ENCODE measurements around the gene CNIH3. TPM values are rescaled to one million over a fixed set of nuclear protein-coding genes. Genes with fewer than 3 reads are reported as not detected.

CNIH3 gene
- total RNA-seq, 1 experiment from 2014 or later = 29.1 TPM

DNA sequence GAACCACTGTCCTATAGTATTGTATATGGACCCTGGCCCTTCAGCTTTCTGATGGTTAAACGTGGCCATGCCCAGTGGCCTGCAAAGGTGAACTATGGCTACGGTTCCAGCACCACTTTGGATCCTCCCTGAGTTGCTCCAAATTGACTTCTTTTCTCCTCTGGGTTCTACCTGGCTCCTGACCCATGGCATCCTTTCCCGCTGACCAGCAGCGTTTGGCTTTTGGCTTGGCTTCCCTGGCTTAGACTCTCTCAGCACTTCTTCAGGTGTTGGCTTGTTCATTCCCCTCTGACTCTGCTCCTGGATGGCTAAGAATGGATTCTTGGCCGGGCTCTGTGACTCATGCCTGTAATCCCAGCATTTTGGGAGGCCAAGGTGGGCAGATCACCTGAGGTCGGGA, 152.9 kb downstream of the CNIH3 start:
- no peak for DNase-seq (ENCODE audit: low read depth)

DNA sequence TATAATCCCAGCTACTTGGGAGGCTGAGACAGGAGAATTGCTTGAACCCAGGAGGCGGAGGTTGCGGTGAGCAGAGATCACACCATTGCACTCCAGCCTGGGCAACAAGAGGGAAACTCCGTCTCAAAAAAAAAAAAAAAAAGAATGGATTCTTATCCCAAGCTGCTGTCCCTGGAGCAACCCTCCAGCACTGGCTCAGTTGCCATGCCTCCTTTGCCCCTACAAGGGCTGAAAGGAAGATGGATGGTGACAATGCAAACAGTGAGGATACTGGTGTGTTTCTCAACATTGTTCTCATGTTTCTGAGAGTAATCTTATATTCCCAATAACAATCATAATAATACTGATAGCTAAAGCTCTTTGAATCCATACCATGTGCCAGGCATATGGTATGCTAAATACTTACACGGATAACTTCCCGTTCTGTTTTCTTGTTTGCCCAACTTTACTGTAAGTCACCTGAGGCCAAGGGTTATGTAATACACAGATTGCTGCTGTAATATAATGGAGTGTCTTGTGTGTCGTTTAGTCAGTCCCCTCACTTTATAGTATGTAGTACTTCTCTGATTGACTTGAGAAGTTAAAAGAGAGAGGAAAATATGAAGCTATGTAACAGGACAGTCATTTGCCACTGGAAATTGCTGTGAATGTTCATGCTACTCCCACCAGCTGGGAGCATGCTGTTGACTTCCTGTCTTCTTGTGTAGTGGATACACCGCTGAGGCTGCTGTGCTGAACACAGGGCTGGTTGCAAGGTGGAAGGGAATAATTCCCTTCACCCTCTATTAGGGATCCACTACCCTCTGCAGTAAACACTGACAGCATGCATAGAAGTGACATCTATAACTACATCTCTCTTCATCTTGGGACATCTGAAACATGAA, 153.6 kb downstream of the CNIH3 start:
- DNase-seq (ENCODE audit: low read depth) = no peak

DNA sequence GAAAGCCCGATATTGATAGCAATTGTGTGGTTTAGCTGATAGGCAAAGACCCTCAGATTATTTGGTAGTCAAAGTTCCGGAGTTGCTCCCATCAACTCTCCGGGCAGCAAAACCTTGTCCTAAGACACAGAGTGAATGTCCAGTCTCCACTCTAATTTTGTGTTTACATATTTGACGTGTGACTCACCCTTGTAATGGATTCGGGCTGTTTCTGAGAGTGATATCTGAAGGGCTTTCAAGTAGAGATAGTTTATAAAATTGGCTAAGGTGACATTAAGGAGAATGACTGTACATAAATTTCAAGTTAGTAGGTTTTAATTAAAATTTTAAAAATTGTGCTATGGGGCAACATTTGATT, 154.2 kb downstream of the CNIH3 start:
- DNase-seq (ENCODE audit: low read depth) = peak; percentile 63

DNA sequence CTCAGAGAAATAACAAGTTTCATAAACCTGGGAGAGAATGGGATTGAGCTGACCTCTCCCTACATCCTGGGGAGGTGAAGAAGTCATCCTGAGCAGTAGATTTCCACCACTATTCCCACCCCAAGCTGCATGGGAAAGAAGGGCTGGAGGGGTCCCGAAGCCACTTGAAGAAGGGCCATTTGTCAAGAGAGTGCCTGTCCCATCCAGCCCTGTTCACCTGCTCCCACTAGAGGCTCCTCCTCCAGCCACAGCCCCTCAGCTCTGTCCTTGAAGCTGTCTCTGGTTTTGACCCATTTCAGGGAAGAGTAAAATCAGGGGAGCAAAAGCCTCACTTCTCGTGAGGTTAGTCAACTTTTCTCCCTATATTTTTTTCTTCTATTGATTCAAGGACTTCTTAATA, 157.5 kb downstream of the CNIH3 start:
- no peak for DNase-seq (ENCODE audit: low read depth)

DNA sequence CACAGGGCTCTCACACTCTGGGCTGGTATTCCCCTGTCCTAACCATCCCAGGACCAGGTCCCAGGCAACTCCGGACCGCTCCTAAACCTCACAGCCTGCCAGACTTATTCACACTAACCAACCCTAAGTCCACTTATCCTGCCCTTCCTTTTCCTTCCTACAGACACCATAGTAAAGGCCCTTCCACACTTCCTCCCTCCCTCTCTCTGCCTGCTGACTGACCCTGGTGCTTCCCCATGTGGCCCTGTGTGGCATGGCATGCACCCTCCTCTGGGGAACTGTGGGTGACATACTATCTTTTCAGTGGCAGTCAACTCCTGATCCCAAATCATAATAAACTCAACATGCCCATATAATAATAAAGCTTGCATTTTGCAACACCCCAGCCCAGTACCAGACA, 158.3 kb downstream of the CNIH3 start:
- no peak for DNase-seq (ENCODE audit: low read depth)

DNA sequence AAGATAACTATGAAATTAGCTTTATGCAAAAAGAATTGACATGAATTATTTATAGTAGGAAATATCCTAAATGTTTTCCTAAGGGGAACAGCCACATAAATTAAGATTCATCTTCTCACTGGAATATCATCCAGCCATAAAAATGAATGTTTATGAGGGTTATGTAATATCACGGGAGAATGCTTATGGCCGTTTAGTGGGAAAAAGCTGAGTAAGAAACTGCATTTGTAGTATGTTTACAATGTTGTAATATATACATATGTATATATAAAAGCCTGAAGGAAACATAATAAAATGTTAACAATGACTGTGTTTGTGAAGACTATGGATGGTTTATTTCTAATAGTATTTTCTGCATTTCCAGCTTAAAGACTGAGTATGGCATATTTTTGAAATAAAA, 161.1 kb downstream of the CNIH3 start:
- DNase-seq (ENCODE audit: low read depth) = no peak

DNA sequence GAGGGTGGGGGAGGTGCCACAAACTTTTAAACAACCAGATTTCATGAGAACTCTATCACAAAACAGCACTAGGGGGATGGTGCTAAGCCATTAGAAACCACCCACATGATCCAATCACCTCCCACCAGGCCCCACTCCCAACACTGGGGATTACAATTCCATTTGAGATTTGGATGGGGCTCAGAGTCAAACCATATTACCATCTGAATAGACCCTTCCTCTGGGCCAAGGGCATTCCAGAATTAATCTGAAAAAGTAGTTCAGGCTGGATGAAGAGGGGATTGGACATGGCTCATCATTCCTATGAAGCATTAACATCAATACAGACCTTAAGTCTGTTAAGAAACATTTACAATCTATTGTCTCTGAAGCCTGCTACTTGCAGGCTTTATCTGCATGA, 163.4 kb downstream of the CNIH3 start:
- DNase-seq (ENCODE audit: low read depth) = no peak

DNA sequence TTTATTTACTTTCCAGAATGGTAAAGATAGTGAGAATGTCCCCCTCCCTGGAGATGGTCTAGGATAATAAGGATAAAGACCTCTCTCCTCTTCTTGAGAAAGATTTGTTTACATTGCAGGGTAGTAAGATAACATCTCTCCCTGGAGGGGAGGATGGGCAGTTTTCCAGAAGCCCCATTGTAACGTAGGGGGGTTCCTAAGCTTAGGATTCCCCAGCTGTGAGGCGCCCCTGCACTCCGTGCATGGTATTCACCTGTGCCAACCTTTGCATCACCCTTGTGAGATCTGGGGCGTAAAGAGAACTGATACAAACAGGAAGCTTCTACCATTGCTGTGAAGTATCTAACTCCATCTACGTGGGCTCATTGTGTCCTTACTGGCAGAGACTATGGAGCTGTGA, 164.6 kb downstream of the CNIH3 start:
- DNase-seq (ENCODE audit: low read depth) = no peak

DNA sequence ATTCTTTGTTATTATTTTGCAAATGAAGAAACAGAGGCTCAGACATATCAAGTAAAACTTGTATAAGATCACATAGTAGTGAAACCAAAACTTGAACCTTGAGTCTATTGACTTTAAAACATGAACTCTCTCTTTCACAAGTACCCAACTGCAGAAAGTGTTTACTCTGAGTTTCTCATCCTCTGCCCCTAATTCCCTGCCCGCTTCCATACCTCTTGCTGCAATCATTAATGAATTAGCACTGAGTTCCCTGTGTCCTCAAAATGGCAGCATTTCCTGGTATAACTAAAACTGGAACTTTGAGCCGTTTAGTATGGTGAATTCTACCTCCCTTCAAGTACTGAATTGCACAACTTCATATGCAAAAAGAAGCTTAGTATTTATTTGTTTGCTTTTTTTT, 165.7 kb downstream of the CNIH3 start:
- no peak for DNase-seq (ENCODE audit: low read depth)

DNA sequence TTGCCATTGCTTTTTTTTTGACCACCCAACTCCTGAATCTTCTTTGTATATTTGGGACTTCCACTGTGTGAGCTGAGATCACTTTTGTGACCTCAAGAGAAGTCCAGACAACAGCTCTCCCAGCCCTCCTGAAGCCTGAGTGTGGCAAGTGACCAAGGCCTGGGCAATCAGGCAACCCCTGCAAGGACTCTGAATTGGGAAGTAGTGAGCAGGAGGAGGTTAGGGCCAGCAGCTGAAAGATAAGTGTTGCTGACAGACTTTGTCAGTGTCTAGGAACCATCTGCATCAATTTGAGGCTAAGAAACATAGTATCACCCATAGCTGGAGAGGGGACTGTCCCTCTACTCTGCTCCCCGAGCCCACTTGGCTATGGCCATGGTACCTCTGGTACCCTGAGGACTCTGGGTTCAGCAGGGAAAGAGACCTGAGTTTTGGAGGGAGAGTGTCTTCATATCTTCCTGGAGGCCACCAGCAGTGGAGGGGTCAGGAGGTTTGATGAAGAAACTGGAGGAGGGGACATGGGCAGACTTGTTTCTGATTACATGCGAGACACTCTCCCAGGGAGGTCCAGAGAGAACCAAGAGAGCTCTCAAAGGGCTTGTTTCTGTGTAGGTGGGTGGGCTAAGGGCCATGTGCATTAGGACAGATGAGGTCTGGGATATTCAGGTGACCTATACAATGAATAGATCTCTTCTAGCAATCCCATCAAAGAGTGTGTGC, 166.3 kb downstream of the CNIH3 start:
- no peak for DNase-seq (ENCODE audit: low read depth)

DNA sequence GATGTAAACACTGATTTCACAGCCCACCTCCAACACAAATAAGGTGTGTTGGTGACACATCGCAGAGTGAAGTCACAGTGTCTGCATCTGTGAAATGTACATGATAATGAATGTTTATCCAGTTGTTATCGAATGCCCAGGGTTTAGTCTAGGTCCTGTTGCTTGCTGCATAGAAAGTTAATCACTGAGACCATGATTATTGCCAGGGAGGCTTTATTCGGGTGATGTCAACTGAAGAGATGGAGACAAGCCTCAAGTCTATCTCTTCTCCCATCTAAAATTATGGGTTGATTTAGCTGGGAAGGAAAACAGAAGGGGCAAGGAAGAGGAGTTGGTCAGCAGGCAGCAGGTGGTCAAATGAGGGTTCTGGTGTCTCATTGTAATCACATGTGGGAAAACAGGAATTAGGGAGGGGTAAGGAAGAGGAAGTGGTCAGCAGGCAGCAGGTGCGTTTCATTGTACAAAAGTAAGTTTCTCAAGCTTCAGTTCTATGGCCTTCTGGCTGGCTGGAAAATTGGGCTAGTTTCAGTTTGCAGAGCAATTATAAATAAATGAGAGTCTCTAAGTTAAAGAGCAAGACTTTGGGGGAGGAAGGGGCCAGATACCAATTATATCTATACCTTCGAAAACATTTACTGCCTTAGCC, 167.0 kb downstream of the CNIH3 start:
- DNase-seq (ENCODE audit: low read depth) = peak; percentile 77

DNA sequence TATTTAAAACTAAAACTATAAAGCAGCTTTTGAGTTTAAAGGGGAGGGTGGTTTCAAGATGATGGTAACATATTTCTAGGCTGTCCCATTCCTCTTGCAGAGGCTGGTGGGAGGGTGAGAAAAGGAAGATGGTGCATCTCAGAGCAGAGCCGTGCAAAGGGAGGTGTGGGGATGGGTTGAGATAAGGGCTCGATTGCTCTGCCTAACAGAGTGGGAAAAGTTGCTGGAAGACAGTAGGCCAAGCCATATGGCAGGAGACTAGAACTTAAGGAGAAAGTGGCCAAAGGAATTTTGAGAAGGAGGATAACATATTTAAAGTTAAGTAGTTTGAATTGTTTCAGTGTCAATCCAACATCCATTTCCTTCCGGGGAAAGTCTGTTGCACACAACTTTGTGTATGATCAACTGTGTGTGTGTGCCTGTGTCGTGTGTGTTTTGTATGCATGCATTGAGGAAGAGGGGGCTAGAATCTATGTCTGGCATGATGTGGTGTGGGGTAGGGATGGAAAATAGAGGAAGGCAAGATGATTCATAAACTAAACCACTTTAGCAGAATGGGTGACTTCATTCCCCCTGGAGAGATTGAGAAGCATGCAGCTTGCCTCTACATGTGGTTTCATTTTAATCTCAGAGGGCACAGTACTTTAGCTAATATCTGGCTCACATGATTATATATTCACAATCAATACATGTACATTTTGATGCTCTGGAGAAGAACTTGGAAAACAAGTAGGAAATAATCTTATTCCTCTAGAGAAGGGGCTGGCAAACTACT, 168.3 kb downstream of the CNIH3 start:
- peak; percentile 74 for DNase-seq (ENCODE audit: low read depth)

DNA sequence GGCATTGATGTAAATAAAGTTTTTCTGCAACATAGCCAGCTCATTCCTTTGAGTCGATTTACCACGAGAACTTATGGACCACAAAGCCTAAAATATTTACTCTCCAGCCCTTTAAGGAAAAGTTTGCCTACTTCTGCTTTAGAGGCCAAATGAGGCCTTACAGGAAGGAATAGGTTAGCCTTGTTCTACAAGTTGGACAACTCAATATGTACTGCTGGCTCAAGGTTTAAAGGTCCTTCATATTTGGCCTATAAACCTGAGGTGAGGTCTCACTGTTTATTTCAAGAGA, 168.9 kb downstream of the CNIH3 start:
- no peak for DNase-seq (ENCODE audit: low read depth)

DNA sequence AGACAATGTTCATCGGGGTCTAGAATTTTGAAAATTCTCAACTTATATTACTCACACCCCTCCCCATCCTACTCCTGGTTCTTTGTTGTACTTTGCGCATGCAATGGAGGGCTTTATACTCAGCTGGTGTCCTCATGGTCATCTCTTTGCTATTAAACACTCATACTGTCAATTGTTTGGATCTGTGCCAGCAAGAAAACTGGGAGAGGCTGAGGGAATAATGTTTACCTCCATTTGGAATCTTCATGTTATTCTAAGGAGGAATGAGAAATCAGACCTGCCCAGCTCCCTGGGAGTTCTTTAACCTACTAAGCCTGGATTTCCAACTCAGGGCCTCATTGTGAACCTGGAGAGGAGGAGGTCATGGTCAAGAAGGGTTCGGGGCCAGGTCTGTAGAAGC, 169.5 kb downstream of the CNIH3 start:
- no peak for DNase-seq (ENCODE audit: low read depth)

DNA sequence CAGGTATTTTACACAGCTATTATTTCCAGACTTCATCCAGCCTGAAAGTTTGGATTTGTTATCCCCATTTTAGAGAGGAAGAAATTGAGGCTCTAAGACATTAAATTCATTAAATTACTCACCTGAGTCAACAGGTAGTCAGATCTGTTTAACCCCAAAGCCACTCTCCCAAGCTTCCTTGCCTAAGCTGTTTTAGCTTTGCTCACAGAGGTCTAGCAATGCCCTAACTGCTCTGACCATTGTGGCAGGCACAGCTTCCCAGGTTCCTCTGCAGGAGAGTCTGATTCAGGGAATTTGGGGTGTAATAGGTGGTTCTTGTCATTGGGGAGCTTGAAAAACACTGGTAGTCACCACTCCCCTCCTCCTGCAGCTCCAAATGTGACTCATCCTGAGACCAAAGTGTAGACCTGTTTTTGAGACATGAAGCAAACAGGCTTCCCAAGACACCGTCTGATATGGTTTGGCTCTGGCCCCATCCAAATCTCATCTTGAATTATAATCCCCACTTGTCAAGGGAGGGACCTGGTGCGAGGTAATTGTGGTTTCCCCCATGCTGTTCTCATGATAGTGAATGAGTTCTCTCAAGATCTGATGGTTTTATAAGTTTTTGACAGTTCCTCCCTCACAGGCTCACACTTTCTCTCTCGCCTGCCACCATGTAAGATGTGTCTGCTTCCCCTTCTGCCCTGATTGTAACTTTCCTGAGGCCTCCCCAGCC, 170.6 kb downstream of the CNIH3 start:
- peak; percentile 63 for DNase-seq (ENCODE audit: low read depth)

DNA sequence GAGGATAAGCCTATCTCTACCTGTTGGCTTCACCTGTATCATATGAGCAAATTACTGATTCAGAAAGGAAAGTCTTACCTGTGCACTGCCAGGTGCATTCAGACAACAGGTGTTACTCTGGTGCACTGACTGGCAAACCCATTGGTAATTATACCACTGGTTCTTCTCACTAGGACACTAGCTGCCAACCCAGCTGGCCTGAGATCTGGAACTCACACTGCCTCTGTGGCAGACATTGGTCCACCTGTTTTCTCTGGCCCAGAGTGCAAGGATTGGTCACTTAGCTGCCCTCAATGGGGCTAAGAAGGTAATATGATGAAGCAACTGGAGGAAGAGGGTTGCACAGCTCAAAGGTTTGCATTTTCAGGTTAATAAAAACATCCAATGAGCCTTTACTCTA, 173.2 kb downstream of the CNIH3 start:
- no peak for DNase-seq (ENCODE audit: low read depth)

Other genes starting within 250 kb of the CNIH3 start
- 18.1 and 27.4 TPM in 2 replicates for gene WDR26, start 181.5 kb upstream of the CNIH3 start, total RNA-seq (2014; rRNA removed; shearing (Covaris generic))